A549 treated with AZD9567 at 1 μM for 4 hours (cell line): Measurements from ENCODE around the gene IFT57. TPM values are rescaled to one million over a fixed set of nuclear protein-coding genes. Genes with fewer than 3 reads are reported as not detected.

Source experiments
- total RNA-seq: library from RNA; stranded (reverse); fragments of 200-300 nt; extraction: Qiagen RNA extraction; gene quantifications from 5 replicates; pipeline ENCODE4 v1.2.3, GENCODE V29; 2022; ENCODE audit not compliant: insufficient read depth

Gene IFT57, protein sequence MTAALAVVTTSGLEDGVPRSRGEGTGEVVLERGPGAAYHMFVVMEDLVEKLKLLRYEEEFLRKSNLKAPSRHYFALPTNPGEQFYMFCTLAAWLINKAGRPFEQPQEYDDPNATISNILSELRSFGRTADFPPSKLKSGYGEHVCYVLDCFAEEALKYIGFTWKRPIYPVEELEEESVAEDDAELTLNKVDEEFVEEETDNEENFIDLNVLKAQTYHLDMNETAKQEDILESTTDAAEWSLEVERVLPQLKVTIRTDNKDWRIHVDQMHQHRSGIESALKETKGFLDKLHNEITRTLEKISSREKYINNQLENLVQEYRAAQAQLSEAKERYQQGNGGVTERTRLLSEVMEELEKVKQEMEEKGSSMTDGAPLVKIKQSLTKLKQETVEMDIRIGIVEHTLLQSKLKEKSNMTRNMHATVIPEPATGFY
- 40.0 to 64.7 TPM (median 43.7 TPM) in 5 replicates for total RNA-seq

GRCh38 chr3:108221911-108222852 lies at the start of gene IFT57:
Gene IFT57 (minus strand): TSS chr3:108222424. CDS start chr3:108222322, 102 bp downstream.

Other genes starting within 250 kb of the IFT57 start
- 23.1 to 38.9 TPM (median 38.5 TPM) in 5 replicates for gene CD47, start 131.4 kb downstream of the IFT57 start, total RNA-seq
- gene HHLA2, start 74.1 kb upstream of the IFT57 start, total RNA-seq, result 0.05 to 0.19 TPM (median 0.06 TPM) in 3 of 5 replicates, not detected in the others